Bronchial epithelial cell (primary cell): ENCODE measurements around the gene XG. TPM values are rescaled to one million over a fixed set of nuclear protein-coding genes. Genes with fewer than 3 reads are reported as not detected.

ENCODE experiments used
- DNase-seq: peaks from one replicate; pipeline ENCODE4 v3.0.0-alpha.2; 2010; ENCODE audit warnings: low read depth
- FAIRE-seq: peaks from 2 replicates; lab custom pipeline; 2011; peaks lifted over from hg19 to GRCh38; lab: Jason Lieb, UNC
- H3K27me3 ChIP-seq: 2 replicates; pipeline ENCODE4 v1.5.1; 2011; ENCODE audit warnings: low read length; ENCODE audit not compliant: control insufficient read depth, insufficient read depth
- H3K36me3 ChIP-seq: 2 replicates; pipeline ENCODE4 v1.5.1; 2011; ENCODE audit warnings: low read length; ENCODE audit not compliant: control insufficient read depth, insufficient read depth
- H3K4me3 ChIP-seq: 2 replicates; pipeline ENCODE4 v1.5.1; 2011; ENCODE audit warnings: mild to moderate bottlenecking, low read depth, low read length, control low read depth
- total RNA-seq: library from RNA; depleted of rRNA; stranded (reverse); fragments of >200 nt; gene quantifications from 2 replicates; pipeline ENCODE4 v1.2.1, GENCODE V29; 2014
- TF ChIP-seq, protein P1 (sequence below): IDR thresholded peaks from 2 replicates; pipeline ENCODE4 v1.5.1; 2011; ENCODE audit warnings: mild to moderate bottlenecking, moderate library complexity, low read length, control low read depth, inconsistent platforms; ENCODE audit not compliant: insufficient read depth, severe bottlenecking

The XG gene
- total RNA-seq, 1 donor from 2014 or later: 0.26 TPM

DNA sequence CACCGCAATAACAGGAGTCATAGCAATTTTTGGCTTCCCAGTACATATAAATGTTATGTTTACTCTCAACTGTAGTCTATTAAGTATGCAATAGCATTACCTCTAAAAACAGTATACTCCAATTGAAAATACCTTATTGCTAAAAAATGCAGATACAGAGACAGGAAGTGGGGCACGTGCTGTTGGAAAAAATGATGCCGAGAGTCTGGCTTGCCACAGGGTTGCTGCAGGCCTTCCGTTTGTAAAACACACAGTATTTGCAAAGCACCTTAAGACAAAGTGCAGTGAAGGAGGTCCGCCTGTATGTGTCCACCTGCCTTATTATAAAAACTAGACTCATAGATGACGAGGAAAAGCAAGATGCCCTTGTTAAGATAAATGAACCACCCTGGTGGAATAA lies 37.3 kb upstream of the XG start:
- TF ChIP-seq, protein P1, sequence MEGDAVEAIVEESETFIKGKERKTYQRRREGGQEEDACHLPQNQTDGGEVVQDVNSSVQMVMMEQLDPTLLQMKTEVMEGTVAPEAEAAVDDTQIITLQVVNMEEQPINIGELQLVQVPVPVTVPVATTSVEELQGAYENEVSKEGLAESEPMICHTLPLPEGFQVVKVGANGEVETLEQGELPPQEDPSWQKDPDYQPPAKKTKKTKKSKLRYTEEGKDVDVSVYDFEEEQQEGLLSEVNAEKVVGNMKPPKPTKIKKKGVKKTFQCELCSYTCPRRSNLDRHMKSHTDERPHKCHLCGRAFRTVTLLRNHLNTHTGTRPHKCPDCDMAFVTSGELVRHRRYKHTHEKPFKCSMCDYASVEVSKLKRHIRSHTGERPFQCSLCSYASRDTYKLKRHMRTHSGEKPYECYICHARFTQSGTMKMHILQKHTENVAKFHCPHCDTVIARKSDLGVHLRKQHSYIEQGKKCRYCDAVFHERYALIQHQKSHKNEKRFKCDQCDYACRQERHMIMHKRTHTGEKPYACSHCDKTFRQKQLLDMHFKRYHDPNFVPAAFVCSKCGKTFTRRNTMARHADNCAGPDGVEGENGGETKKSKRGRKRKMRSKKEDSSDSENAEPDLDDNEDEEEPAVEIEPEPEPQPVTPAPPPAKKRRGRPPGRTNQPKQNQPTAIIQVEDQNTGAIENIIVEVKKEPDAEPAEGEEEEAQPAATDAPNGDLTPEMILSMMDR: no peak
- no peaks in the 10 kb centered on the region for H3K27me3 ChIP-seq
- no peak for DNase-seq
- no peak for FAIRE-seq
- no peak overlapping the region for H3K4me3 ChIP-seq
- peaks cover 6% of the 10 kb centered on the region for H3K36me3 ChIP-seq

DNA sequence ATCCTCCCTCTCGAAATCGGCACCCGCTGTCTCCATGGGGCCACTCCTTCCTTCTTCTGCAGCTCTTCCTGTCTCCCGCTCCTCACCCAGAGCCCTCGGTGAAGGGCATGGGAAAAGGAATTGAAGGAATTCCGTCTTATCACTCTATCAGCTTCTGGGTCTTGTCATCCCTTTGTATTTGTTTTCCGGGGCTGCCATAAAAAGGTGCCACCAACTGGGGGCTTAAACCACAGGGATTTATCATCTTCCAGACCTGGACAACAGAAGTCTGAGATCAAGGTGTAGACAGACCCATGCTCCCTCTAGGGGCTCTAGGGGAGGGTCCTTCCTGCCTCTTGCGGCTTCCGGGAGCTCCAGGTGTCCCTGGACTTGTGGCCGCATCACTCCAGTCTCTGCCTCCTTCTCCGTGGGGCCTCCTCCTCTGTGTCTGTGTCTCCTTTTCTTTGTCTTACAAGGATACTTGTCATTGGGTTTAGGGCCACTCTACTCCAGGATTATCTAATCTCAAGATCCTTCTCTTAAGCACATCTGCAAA lies 36.7 kb upstream of the XG start:
- TF ChIP-seq, protein P1: no peak
- FAIRE-seq (no peak), DNase-seq (no peak)
- H3K4me3 ChIP-seq: no peak overlapping the region
- no peaks in the 10 kb centered on the region for H3K27me3 ChIP-seq
- H3K36me3 ChIP-seq: peaks cover 9% of the 10 kb centered on the region

DNA sequence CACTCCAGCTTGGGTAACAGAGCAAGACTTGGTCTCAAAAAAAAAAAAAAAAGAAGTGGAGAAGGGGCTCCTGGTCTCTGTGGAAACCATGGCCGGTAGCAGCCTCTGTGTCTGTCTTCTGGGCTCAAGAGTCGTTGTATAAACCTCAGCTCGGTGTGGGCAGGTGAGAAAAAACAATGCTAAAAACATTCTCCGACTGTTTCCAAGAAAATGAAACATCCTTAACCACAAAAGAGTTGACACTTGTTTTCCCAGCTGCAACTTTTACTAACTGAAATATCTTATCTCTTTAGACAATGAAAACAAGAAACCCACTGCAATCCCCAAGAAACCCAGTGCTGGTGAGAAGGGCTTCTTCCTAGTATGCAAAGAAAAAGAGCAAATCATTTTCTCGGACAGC lies 34.5 kb upstream of the XG start:
- H3K27me3 ChIP-seq: no peaks in the 10 kb centered on the region
- FAIRE-seq: no peak
- H3K4me3 ChIP-seq: no peak overlapping the region
- DNase-seq: no peak
- TF ChIP-seq, protein P1: no peak
- peaks cover 11% of the 10 kb centered on the region for H3K36me3 ChIP-seq

DNA sequence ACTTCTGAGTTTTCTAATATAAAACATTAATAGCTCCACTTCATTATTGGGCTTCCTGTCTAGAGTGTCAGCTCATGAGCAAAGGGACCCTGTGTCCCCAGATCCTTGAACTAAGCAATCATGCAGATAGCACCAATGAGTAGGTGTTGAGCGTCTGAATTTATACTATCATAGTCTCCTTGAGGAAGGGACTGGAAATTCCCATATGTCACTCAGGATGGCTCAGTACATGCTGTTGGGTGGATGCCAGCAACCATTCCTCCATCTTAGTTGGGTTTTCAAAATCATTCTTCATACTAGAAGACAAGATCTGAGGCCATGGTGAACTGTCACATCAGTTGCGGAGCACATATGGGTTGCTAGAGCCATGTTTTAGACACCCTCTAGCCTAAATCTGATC lies 33.0 kb upstream of the XG start:
- no peak for DNase-seq
- H3K36me3 ChIP-seq: peaks cover 16% of the 10 kb centered on the region
- TF ChIP-seq, protein P1: no peak
- H3K4me3 ChIP-seq: no peak overlapping the region
- no peaks in the 10 kb centered on the region for H3K27me3 ChIP-seq
- no peak for FAIRE-seq

DNA sequence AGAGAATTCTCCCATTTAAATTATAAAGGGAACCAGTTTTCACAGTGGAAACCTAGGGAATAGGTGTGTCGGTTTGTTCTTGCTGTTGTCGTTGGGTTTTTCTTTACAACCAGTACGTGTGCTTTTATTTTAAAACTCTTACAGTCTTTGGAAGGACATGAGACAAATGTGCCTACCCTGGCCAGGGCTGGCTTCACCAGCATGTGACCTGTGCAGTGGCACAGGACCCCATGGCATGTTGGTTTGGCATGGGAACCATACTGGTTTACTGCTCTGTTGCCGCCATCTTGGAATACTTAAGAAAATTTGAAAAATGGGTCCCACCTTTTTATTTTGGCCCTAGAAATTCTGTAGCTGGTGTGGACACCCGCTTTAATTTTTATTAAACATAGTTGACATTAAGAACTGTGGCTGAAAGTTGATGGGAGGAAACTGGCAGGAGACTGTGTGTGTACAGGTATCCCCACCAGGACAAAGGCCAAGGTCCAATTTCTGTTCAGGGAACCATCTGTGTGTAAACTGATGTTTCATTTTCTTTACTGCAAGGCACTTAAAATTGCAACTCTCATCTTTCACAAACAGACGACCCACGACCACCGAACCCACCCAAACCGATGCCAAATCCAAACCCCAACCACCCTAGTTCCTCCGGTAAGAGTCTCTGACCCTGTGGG lies 31.9 kb upstream of the XG start:
- Histone ChIP-seq H3K36me3 (peaks cover 16% of the 10 kb centered on the region), H3K4me3 (no peak overlapping the region), H3K27me3 (no peaks in the 10 kb centered on the region)

More for the DNA sequence above, 31.9 kb upstream of the XG start:
- DNase-seq: no peak
- TF ChIP-seq, protein P1: no peak
- no peak for FAIRE-seq
